HL-60 (cell line): ENCODE measurements around the gene FHIT.

ENCODE experiments used
- GABPA ChIP-seq: IDR thresholded peaks from 2 replicates; pipeline ENCODE4 v1.6.1; 2012; ENCODE audit warnings: low read depth
- POLR2AphosphoS5 ChIP-seq: IDR thresholded peaks from 2 replicates; pipeline ENCODE4 v1.6.1; 2012; ENCODE audit warnings: low read depth
- REST ChIP-seq: IDR thresholded peaks from 2 replicates; pipeline ENCODE4 v1.6.1; 2012; ENCODE audit warnings: low read depth; ENCODE audit not compliant: insufficient replicate concordance
- SPI1 ChIP-seq: IDR thresholded peaks from 2 replicates; pipeline ENCODE4 v1.6.1; 2012; ENCODE audit warnings: low read depth, mild to moderate bottlenecking, borderline replicate concordance
- TF ChIP-seq, protein P1 (sequence below): IDR thresholded peaks from one replicate; pipeline ENCODE4 v1.5.1; 2011; ENCODE audit warnings: low read length, control low read depth, inconsistent platforms; ENCODE audit not compliant: insufficient read depth

- TF ChIP-seq, protein P1, sequence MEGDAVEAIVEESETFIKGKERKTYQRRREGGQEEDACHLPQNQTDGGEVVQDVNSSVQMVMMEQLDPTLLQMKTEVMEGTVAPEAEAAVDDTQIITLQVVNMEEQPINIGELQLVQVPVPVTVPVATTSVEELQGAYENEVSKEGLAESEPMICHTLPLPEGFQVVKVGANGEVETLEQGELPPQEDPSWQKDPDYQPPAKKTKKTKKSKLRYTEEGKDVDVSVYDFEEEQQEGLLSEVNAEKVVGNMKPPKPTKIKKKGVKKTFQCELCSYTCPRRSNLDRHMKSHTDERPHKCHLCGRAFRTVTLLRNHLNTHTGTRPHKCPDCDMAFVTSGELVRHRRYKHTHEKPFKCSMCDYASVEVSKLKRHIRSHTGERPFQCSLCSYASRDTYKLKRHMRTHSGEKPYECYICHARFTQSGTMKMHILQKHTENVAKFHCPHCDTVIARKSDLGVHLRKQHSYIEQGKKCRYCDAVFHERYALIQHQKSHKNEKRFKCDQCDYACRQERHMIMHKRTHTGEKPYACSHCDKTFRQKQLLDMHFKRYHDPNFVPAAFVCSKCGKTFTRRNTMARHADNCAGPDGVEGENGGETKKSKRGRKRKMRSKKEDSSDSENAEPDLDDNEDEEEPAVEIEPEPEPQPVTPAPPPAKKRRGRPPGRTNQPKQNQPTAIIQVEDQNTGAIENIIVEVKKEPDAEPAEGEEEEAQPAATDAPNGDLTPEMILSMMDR: no peak
- TF ChIP-seq SPI1 (no peak), POLR2AphosphoS5 (no peak), REST (no peak), GABPA (no peak)
Measured at GRCh38 chr3:60000311-60001105, 1250.7 kb downstream of the FHIT start.
